Fibroblast of skin of left quadriceps (primary cell): ENCODE data around the gene MRPL37.
A peak's percentile ranks its signal among the peaks of the same experiment; 100 is the strongest.
"Not testable (repeated sequence)": the region's sequence is repeated elsewhere in the genome, so short reads cannot be mapped to it uniquely, and the experiment has no call there.

Experiments used
- DNase-seq, 2 experiments: peaks; one replicate each; pipeline ENCODE4 v3.0.0-alpha.2; 2013; ENCODE audit warnings: low read depth in 2 of 2

The MRPL37 gene

GRCh38 chr1:54220004-54220811 lies 20.2 kb downstream of the MRPL37 start:
- DNase-seq = no peak

GRCh38 chr1:54221113-54221834 lies 21.3 kb downstream of the MRPL37 start:
- DNase-seq = no peak

- DNase-seq = no peak
Observed at GRCh38 chr1:54221867-54222484, 22.0 kb downstream of the MRPL37 start.

- no peak for DNase-seq
Observed at GRCh38 chr1:54222711-54223110, 22.7 kb downstream of the MRPL37 start.

- DNase-seq = no peak
Observed at GRCh38 chr1:54223441-54224202, 23.7 kb downstream of the MRPL37 start.

GRCh38 chr1:54224233-54224632 lies 24.3 kb downstream of the MRPL37 start:
- DNase-seq = no peak

GRCh38 chr1:54225378-54225777 lies 25.4 kb downstream of the MRPL37 start:
- DNase-seq = no peak

GRCh38 chr1:54225986-54226559 lies 26.1 kb downstream of the MRPL37 start:
- no peak for DNase-seq

- DNase-seq = no peak
Observed at GRCh38 chr1:54227091-54227602, 27.2 kb downstream of the MRPL37 start.

- DNase-seq = no peak
Observed at GRCh38 chr1:54227891-54228310, 27.9 kb downstream of the MRPL37 start.

GRCh38 chr1:54228638-54229079 lies 28.7 kb downstream of the MRPL37 start:
- DNase-seq = no peak

GRCh38 chr1:54229281-54229891 lies 29.4 kb downstream of the MRPL37 start:
- peak; percentile 48 to 56 for DNase-seq

- DNase-seq = no peak
Observed at GRCh38 chr1:54230507-54231339, 30.8 kb downstream of the MRPL37 start.

GRCh38 chr1:54233196-54233595 lies 33.2 kb downstream of the MRPL37 start:
- DNase-seq = not testable (repeated sequence)

- DNase-seq = no peak
Observed at GRCh38 chr1:54234284-54234683, 34.3 kb downstream of the MRPL37 start.

GRCh38 chr1:54237586-54237985 lies 37.6 kb downstream of the MRPL37 start:
- DNase-seq = no peak

- DNase-seq = no peak
Observed at GRCh38 chr1:54238353-54239034, 38.5 kb downstream of the MRPL37 start.

GRCh38 chr1:54239035-54239383 lies 39.0 kb downstream of the MRPL37 start:
- DNase-seq = peak; percentile 23 to 28

- peak; percentile 15 to 20 for DNase-seq
Observed at GRCh38 chr1:54239631-54240031, 39.7 kb downstream of the MRPL37 start.
